ENCODE data around the gene NXPH2. TPM values are rescaled to one million over a fixed set of nuclear protein-coding genes. Genes with fewer than 3 reads are reported as not detected.

Gene NXPH2
- total and polyA plus RNA-seq, 9 donors, result 0.67 to 10.0 (median 2.5) TPM

- Histone ChIP-seq H3K4me3 (no peak overlapping the region), H3K36me3 (no peaks in the 10 kb centered on the region), H3K4me1 (ENCODE audit: insufficient read depth) (no peaks in the 10 kb centered on the region), H3K9me3 (no peaks in the 10 kb centered on the region), H3K27ac (no peak overlapping the region), H3K27me3 (no peaks in the 10 kb centered on the region)
- TF ChIP-seq, protein P1, sequence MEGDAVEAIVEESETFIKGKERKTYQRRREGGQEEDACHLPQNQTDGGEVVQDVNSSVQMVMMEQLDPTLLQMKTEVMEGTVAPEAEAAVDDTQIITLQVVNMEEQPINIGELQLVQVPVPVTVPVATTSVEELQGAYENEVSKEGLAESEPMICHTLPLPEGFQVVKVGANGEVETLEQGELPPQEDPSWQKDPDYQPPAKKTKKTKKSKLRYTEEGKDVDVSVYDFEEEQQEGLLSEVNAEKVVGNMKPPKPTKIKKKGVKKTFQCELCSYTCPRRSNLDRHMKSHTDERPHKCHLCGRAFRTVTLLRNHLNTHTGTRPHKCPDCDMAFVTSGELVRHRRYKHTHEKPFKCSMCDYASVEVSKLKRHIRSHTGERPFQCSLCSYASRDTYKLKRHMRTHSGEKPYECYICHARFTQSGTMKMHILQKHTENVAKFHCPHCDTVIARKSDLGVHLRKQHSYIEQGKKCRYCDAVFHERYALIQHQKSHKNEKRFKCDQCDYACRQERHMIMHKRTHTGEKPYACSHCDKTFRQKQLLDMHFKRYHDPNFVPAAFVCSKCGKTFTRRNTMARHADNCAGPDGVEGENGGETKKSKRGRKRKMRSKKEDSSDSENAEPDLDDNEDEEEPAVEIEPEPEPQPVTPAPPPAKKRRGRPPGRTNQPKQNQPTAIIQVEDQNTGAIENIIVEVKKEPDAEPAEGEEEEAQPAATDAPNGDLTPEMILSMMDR (IDR thresholded peaks at IDR 0.05), result no peak
- TF ChIP-seq POLR2A (IDR thresholded peaks at IDR 0.05) (no peak), EP300 (IDR thresholded peaks at IDR 0.05) (no peak)
- intact Hi-C loops (cut with DNase I), result no loop called here
- no peak for DNase-seq
- 54 to 73% (median 63%) methylated on average over 2 of the region's 2 CpGs for WGBS, 3 donors
Observed at GRCh38 chr2:138632066-138632620, 148.0 kb downstream of the NXPH2 start.

DNA sequence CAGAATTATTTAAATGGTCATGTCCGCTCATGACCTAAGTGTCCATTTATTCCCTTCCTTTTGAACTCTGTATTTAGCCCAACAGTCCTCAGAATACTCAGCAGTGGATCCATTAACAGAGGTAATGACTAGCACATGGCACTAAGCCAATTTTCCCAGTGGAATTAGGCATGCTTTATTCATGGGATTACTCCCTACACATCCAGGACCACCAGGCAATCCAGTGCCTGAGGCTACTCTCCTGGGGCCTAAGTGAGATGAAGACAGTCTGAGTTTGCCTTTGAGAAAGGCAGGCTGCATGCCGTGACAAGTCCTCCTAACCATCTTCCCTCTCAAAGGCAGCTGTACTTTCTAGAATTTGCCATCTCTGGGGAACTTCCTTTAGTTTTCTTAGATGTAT is 150.0 kb downstream of the NXPH2 start:
- Histone ChIP-seq H3K27me3 (no peaks in the 10 kb centered on the region), H3K9me3 (no peaks in the 10 kb centered on the region), H3K36me3 (no peaks in the 10 kb centered on the region), H3K4me3 (no peak overlapping the region), H3K4me1 (ENCODE audit: insufficient read depth) (no peaks in the 10 kb centered on the region), H3K27ac (no peak overlapping the region)
- WGBS, 3 donors, result 96 to 98% (median 96%) methylated on average over 2 of the region's 2 CpGs
- TF ChIP-seq, protein P1 (IDR thresholded peaks at IDR 0.05), result no peak
- no peak for TF ChIP-seq POLR2A (IDR thresholded peaks at IDR 0.05)
- TF ChIP-seq EP300 (IDR thresholded peaks at IDR 0.05), result no peak
- intact Hi-C loops (cut with DNase I), result no loop called here
- DNase-seq, result no peak

GRCh38 chr2:138626148-138626547 is 154.0 kb downstream of the NXPH2 start:
- TF ChIP-seq, protein P1 (IDR thresholded peaks at IDR 0.05), result no peak
- TF ChIP-seq EP300 (IDR thresholded peaks at IDR 0.05), result no peak
- TF ChIP-seq POLR2A (IDR thresholded peaks at IDR 0.05), result no peak
- no peak overlapping the region for H3K4me3 ChIP-seq
- no peaks in the 10 kb centered on the region for H3K4me1 ChIP-seq (ENCODE audit: insufficient read depth)
- no peak for DNase-seq
- no peaks in the 10 kb centered on the region for H3K9me3 ChIP-seq
- WGBS, 3 donors, result 92 to 96% (median 93%) methylated on average over 1 of the region's 1 CpG
- intact Hi-C loops (cut with DNase I), result no loop called here
- H3K27ac ChIP-seq, result no peak overlapping the region
- no peaks in the 10 kb centered on the region for H3K36me3 ChIP-seq
- no peaks in the 10 kb centered on the region for H3K27me3 ChIP-seq

DNA sequence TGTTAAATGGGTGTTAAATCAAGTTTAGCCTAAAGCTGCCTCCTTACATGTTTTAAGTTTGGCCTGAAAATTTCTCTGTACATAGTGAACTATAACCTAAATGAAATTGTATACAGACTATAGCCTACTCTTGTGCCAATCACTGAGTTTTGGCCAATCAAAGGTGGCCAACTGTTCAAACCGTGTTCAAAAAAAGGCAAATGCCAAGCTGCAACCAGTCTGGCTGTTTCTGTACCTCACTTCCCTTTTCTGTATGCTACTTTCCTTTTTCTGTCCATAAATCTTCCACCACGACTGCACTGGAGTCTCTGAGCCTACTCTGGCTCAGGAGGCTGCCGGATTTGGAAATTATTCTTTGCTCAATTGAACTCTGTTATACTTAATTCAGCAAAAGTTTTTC is 157.6 kb downstream of the NXPH2 start:
- H3K4me3 ChIP-seq, result no peak overlapping the region
- H3K36me3 ChIP-seq, result no peaks in the 10 kb centered on the region
- no peak for DNase-seq
- H3K4me1 ChIP-seq (ENCODE audit: insufficient read depth), result no peaks in the 10 kb centered on the region
- 43 to 52% (median 48%) methylated on average over 3 of the region's 3 CpGs for WGBS, 3 donors
- intact Hi-C loops (cut with DNase I), result no loop called here
- H3K9me3 ChIP-seq, result no peaks in the 10 kb centered on the region
- no peak overlapping the region for H3K27ac ChIP-seq
- TF ChIP-seq, protein P1 (IDR thresholded peaks at IDR 0.05), result no peak
- TF ChIP-seq POLR2A (IDR thresholded peaks at IDR 0.05) (no peak), EP300 (IDR thresholded peaks at IDR 0.05) (no peak)
- H3K27me3 ChIP-seq, result no peaks in the 10 kb centered on the region

All from ovary (tissue), 9 donors.